ENCODE results near the gene TSHZ2.
"Not testable (repeated sequence)": the region's sequence is repeated elsewhere in the genome, so short reads cannot be mapped to it uniquely, and the experiment has no call there.

TSHZ2 gene

DNA sequence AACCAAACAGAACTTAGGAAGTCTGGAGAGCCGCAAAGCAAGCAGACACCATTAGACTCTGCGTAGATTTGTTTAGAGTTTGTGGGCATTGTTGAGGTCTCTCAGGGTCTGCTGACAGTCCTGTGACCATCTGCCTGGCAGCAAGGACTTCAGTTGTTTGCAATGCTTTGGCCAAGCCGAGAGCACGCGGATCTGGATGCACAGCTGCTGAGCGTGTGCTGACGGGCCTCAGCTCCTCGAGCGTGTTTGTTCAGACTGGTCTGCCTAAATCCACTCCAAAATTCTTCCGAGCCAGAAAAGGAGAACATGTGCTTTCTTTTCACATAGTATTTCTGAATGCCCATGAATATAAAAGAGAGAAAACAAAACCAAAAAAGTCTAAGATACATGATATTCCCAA, 462.5 kb downstream of the TSHZ2 start:
- no peak for DNase-seq

DNA sequence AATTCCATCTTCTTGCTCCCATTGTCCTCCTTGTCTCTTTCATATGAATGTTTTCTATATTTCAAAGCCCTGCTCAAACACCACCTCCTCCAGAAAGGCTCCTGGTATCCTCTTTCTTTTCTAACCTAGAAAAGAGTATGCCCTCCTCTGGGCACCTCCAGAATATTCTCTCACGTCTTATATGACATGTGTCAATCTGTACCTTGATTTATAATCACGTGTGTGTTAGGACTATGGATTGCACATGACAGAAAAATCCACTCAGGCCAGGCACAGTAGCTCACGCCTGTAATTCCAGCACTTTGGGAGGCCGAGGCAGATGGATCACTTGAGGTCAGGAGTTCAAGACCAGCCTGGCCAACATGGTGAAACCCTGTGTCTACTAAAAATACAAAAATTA, 464.8 kb downstream of the TSHZ2 start:
- DNase-seq, result not testable (repeated sequence)

DNA sequence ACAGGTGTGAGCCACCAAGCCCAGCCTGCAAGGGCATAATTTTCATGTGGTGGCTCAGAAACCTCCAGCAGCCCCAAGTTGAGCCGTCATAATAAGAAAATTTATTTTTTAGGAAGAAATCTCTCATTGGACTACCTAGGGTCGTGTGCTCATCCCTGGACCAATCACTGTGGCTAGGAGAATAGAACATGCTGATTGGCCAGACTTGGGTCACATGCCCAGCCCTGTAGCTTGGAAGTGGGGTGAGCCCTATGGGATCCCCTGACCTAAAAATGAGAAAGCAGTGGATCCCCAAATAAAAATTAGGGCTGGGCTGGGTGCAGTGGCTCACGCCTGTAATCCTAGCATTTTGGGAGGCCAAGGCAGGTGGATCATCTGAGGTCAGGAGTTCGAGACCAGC, 466.2 kb downstream of the TSHZ2 start:
- no peak for DNase-seq

DNA sequence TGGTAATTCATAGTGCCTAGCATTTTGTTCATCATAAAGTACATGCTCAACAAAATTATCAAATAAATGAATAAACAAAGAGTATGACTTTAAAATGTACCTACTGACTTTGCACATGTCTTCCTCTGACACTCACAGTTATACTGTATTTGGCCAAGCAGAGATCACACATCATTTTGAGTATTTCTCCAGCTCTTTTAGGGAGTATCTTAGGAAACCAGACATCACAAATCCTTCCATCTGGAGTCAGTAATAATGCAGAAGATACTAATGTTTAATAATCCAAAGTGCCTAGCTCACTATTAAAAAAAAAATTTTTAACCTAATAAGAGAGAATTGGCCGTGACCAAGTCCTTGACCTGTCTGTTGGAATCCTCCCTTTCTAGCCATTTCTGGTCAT, 466.9 kb downstream of the TSHZ2 start:
- no peak for DNase-seq

DNA sequence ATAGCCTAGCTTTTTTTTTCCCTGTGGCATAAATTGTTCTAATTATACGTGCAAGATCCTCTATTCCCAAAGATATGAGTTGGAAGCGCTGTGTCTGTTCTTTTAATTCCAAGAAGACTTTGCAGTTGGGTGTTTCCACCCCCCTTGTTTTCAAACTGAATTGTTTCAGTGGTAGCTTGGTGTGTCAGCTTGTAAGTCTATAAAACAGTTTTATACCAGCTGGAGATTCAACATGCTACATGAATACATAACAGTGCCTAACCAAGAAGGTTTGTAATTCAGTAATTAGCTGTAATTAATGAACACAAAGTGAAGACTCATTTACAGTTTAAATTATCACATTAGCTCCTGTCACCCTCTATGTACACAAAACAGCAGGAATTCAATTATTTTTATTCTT, 467.5 kb downstream of the TSHZ2 start:
- no peak for DNase-seq

DNA sequence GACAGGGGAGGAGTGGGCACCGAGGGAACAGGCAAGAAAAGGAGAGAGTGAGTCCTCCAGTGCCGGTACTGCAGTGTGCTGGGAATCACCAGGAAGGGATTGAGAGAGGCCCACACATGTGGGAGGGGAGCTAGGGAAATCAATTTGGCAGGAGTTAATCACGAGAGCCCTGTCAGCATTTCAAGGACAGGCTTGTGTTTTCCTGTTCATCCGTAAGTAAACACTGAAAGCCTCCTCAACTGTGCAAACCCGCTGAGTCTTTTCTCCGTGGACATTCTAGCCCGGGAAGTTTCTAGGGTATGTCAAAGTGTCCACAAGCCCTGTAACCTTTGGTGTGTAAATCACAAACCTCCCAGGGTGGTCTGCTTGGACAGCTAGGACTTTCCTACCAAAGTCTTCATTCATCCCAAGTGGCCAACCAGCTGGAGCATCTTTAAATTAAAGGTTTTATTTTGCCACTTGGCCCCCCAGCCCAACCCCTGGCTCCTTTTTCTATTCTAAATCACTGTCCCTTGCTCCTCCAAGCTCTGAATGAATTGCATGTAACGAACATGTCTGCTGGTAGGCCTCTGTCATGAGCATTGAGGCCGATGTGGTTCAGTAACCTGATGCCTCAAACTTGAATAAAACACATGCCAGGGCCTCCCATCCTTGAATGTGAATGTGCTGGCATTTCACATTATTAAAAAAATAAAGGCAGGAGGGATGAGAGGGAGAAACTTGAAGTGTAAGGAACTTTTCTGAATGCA, 472.4 kb downstream of the TSHZ2 start:
- DNase-seq, result no peak

DNA sequence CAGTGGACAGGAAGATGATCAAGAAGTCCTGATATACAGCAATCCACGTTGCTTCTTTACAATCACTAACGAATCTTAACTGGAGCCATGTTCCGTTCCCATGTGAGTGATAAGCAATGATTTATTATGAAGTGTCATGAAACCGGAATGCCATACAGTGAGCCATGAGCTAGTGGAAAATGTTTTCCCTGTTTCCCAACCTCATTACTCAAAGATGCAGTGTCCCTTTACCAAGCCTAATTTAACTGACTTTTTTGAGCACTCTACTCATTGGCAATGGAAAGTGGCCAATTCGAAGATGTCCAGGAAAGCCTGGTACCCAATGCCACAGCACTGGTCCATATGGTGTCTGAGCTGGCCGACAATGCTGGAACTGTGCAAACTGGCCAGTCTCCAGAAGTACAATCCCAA, 473.2 kb downstream of the TSHZ2 start:
- no peak for DNase-seq

DNA sequence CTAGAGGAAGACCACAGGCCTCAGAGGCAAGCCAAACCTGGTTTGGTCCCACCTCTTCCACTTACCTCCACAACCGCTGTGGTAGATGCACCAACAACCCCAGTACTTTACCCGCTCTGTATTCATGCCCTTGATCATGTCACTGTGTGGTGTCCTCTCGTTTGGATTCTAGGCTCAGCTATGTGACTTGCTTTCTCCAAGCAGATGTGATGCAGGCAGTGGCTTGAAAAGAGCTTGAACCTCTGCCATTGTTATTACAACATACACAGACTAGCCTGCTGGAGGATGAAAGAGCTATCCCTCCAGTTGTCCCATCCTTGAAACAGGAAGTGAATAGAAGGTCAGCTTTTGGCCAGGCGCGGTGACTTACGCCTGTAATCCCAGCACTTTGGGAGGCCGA, 473.8 kb downstream of the TSHZ2 start:
- no peak for DNase-seq

DNA sequence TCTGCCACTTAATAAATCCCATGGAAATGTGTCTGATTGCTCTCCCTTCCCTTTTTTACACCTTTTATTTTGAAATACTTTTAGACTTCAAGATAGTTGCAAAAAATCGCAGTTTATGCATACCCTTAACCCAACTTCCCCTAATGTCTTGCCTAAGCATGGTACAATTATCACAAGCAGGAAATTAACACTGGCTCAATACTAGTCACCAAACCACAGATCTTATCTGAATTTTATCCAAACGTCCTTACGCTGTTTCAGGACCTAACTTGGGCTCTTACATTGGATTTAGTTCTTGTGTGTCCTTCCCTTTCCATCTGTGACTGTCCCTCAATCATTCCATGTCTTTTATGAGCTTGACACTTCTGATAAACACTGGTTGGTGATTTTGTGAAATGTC, 475.2 kb downstream of the TSHZ2 start:
- no peak for DNase-seq

DNA sequence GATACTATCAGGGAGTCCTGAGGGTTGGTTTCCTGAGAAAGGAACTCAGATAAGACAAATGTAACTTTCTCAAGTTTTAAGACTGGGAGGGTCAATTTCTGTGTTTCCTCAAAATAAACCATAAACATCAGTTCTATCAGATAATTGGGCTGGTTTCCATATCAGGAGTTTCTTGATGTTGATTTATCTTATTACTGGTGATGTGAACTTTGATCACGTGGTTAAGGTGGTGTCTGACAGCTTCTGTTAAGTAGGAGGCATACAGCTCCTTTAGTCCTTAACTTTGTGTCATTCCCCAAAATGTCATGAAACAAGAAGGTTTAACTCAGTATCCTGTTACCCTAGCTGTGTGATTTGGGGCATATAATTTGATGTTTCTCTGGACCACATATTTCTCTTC, 476.3 kb downstream of the TSHZ2 start:
- DNase-seq, result no peak

DNA sequence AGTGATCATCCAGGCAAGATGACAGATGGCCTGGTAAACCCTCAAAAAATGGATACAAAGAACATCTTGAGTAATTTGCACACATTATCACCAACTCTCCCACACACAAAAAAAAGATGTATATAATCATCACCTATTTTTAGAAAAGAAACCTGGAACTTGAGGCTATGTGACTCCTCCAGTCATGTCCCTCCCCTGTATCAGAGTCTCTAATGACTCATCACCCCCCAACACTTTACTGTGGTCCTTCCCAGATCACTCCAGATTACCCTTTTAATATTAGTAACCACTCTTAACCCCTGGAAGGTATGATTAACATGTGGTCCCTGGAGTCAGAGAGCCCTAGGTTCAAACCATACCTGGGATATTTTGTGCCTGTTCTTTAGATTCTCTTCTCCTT, 476.7 kb downstream of the TSHZ2 start:
- DNase-seq, result no peak

DNA sequence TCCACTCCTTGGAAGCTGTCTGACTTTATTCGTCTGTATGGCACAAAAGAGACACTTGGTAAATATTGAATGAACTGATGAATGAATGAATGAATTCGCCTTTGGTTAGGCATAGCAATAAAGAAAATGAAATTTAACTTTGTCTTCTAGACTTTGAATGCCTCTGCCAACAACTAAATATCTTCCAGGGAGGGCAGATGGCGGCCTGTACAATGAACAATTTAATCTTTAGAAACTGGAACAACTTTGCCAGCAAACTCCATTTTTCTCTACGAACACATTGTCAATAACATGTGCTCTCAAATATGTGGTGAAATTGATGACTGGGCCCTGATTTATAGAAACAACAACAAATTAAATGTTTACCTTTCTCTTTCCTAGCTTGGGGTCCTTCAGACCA, 480.9 kb downstream of the TSHZ2 start:
- no peak for DNase-seq

DNA sequence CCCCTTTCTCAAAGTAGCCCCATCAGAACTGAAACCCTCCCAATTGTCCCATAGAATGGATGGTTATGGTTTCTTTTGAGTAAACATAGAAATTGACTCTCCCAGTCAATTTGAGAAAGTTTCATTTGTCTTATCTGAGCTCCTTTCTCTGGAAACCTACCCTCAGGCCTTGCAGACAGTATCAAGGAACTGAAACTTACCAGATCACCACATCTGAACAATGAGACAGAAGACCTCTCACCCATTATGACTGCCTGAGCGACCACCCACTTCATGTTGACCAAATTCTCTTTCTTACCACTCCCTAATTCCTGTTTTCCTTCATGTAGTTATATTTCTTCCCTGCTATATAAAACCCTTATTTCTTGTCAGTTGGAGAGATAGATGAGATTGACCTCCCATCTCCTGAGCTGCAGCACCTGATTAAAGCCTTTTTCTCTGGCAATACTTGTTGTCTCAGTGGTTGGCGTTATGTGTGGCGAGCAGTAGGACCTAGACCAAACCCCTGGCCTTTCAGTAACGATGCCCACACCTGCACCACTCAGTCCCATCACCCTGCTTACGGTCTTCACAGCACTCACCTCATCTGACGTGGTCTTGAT, 482.6 kb downstream of the TSHZ2 start:
- DNase-seq, result no peak

DNA sequence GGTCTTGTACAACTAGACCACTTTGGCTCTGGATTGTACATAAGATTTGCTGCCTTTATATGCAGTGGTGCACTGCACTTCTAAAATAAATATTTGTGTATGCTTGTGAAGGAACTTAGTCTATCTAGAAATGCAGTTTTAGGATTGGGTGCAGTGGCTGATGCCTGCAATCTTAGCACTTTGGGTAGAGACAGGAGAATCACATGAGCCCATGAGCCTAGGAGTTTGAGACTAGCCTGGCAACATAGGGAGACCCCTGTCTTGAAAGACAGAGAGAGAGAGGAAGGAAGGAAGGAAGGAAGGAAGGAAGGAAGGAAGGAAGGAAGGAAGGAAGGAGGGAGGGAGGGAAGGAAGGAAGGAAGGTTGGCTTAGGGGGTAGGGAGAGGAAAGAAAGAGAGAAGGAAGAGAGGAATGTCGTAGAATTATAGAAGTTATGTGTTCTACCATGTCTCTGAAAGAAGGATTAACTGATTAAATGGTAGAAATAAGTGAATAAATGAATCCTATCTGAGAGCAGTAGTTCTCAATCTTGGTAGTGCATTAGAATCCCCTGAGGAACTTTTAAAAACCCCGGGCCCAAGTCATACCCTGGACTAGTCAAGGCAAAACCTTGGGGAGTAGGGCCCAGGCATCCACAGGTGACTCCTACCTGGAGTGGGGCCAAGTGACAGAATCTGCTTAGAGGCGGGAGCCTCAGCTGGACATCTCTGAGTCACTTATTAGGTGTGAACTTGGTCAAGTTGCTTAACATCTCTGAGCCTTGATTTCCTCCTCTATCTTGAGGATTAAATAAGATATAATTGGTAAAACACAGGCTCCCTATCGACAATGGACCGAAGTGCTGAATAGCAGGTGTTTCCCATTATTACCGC, 491.2 kb downstream of the TSHZ2 start:
- DNase-seq, result no peak

DNA sequence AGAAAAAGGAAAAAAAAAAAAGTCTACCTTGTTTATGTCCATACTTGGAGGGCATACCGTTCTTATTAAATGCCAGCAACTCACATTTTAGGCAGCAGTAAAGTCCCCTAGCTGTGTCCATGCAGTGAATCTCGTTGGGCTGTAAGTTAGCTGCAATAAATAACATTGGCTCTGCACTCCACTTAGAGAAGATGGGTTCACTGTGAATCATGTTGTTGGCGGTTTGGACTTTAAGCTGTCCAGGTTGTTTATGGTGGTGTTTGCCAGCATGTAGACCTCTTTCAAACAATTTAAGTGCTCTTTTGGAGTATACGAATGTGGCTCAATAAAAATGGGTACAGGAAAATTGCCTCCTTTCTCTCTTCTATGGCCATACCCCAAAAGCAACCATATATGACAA, 494.1 kb downstream of the TSHZ2 start:
- no peak for DNase-seq

DNA sequence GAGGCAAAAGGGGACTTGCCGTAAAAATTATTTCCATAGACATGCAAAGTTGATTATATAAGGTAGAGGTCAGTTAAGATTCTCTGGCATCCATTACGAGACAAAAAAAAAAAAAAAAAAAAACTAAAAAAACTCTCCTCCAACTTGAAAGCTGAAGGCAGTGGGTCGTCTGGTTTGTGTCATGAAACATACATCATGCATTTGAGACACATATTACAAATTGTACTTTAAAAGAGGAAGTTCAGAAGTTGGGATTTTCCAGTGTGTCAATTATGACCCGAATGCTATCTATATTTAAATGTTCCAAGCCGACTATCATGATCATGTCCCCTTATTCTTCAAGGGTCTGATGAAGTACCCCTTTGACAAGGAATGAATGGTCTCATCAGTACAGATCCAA, 496.4 kb downstream of the TSHZ2 start:
- DNase-seq, result no peak

DNA sequence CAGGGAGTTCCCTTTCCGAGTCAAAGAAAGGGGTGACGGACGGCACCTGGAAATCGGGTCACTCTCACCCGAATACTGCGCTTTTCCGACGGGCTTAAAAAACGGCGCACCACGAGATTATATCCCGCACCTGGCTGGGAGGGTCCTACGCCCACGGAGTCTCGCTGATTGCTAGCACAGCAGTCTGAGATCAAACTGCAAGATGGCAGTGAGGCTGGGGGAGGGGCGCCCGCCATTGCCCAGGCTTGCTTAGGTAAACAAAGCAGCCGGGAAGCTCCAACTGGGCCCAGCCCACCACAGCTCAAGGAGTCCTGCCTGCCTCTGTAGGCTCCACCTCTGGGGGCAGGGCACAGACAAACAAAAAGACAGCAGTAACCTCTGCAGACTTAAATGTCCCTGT, 500.7 kb downstream of the TSHZ2 start:
- not testable (repeated sequence) for DNase-seq

DNA sequence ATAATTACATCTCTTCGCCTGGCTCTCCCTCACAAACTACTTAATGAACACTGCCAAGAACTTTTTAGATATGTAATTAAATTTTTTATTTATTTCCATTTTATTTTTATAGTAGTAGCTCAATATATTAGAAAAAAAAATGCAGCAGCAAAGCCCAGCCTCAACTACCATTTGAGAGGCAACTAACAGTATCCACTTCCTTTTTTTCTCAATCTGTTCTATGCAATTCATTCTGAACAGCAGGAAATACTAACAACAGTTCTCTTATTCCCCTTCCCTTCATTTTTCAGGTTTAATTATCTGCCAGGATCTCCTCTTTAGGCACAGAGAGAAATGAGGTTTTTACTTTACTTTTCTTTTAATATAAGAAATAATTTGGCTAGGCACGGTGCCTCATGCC, 508.8 kb downstream of the TSHZ2 start:
- no peak for DNase-seq

DNA sequence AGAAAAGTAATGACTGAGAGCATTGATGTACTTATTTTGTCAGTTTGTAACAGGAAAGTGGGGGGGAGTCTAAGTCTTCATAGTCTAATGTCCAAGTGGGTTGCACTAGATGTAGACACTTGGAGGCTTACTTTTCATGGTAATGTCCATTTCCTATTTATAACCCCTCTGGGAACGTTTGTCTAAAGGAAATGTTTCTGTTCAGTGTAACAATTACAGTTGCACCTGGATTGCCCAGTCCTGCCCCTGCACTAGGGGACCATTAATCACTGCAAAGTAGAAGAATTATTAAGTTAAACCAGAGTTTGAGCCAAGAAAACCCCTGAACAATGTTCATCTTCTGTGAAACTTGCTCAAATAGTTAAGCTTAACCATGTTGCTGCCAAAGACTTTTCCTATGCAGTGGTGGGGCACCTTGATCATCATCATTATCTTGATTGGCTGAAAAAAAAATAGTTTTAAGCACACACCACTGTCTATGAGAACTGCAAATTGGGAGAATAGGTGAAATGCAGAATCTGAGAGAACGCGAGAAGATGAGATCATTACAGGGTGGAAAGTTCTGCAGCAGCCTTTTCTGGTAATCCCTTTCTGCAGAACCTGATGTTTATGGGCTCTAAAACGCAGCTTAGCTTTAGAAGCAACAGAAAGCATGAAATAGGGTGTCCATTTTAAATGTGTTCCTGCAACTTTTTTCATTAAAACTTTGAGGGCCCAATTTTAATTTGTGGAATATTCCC, 515.5 kb downstream of the TSHZ2 start:
- no peak for DNase-seq

DNA sequence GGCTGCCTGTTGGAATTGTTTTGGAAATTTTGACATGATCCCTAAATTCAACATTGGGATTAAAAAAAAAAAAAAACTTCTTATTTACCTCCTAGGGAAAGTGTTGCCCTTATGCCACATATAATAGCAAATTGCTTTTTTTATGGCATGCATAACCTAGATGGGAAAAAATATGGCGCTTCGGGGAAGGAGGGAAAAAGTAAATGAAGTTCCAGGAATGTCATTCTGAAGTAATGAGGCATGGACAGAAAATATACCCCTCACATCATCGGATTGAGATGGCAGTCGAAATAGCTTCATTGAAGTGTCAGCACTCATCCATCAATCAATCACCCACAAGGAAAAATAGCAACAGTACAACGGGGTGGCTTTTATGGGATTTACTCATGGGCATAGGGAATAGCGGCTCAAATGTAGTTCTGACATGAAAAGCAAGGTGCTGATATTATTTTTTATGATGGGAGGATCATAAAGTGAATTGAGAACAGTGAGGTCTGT, 516.7 kb downstream of the TSHZ2 start:
- DNase-seq, result no peak

DNA sequence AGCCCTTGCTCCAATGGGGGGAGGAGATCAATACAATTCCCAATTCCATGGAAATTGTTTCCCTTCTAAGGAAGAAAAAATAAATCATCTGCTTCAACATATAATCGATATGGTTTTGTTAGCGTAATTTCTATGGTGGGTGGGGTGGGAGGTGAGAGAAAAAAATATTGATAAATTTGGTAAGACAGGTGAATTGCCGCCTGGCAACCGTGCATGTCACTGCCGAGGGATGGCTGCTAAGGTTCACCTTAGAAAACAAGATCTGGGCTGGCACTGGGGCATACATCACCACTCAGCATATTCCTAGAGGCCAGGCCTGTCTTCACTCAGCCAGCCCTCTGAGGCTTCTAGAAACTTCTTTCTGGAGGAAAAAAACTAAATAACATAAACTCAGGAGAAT, 517.4 kb downstream of the TSHZ2 start:
- no peak for DNase-seq

DNA sequence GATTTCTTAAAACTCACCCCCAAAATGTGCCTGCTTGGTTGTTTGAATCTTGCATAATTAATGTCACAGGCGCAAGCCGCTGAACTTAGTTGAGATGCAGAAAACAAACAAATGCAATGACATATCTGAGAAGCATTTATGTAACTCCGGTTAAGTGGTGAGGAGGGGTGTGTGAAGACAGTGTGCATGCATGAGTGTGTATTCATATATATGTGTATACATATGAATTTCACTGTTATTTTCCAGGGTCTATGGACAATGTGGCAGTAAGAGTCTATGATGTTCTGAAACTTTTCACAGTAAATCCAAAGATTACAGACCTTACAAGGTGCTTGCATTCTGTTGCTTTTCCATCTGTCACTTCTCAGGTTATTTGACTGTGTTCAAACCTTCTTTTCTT, 518.5 kb downstream of the TSHZ2 start:
- no peak for DNase-seq

Data from anterior cingulate cortex (tissue), 58 donors.